GM12801 (cell line): ENCODE results near the gene NTNG1.

Experiments used
- TF ChIP-seq, protein P1 (sequence below): IDR thresholded peaks from one replicate; pipeline ENCODE4 v1.5.1; 2011; ENCODE audit warnings: control low read depth; ENCODE audit not compliant: insufficient read length; ENCODE audit errors: extremely low read depth

The NTNG1 gene

DNA sequence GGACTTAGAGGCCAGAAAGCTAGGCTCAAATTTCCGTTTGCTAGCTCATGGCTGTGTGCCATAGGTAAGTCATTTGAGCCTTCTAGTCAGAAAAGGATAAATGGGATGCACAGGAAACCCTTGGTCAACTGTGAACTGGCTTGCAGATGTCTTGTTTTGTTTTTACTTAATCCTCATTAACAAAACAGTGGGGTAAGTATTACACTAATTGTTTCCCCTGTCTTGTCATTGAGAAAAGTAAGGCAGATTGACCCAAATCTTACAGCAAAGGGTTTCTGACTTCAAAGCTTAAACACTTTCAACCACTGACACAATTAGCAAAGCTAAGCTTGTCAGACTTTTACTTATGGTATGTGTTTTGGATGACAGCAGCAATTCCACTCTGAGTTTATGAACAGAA, 291.3 kb downstream of the NTNG1 start:
- TF ChIP-seq, protein P1, sequence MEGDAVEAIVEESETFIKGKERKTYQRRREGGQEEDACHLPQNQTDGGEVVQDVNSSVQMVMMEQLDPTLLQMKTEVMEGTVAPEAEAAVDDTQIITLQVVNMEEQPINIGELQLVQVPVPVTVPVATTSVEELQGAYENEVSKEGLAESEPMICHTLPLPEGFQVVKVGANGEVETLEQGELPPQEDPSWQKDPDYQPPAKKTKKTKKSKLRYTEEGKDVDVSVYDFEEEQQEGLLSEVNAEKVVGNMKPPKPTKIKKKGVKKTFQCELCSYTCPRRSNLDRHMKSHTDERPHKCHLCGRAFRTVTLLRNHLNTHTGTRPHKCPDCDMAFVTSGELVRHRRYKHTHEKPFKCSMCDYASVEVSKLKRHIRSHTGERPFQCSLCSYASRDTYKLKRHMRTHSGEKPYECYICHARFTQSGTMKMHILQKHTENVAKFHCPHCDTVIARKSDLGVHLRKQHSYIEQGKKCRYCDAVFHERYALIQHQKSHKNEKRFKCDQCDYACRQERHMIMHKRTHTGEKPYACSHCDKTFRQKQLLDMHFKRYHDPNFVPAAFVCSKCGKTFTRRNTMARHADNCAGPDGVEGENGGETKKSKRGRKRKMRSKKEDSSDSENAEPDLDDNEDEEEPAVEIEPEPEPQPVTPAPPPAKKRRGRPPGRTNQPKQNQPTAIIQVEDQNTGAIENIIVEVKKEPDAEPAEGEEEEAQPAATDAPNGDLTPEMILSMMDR = no peak

DNA sequence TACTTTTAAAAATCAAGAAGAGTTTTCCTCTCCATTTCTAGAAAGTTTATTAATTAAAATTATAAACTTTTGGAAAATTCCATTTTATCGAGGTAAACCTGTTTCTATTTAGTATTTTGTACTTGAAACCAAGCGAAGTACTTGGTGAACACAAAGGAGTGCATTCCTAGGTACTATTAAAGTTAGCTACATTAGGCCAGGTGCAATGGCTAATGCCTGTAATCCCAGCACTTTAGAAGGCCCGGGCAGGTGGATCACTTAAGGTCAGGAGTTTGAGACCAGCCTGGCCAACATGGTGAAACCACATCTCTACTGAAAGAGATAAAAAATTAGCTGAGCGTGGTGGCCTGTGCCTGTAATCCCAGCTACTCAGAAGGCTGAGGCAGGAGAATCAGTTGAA, 292.2 kb downstream of the NTNG1 start:
- TF ChIP-seq, protein P1 = no peak

DNA sequence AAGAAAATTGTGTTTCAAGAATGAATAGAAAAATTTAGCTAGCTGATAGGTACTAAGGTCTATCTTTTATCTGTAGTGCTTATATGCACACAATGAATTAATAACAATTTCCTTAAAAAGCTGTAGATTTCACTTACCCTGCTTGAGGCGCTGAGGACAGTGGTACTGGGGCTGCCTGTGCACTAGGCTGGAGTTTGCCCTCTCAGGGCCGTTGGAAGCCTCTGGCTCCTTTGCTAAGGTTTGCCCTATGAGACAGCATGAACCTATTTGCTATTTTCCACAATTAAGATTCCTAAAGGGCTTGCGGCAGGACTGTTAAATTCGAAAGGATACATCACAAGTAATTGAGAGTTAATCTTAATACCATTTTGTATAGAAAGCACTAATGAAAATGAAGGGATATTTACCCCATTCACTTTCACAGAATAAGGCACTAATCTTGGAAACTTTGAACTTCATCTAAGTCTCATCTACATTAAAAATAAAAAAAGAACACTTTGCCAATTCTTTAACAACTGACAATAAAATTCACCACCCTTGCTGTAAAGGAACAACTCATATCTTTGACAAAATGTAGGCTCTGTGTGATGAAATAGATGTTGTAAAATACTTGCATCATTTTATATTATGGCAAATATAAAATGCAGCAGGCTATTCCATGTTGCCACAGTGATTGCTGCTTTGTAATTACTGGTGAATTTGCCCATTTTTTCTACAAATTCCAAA, 293.0 kb downstream of the NTNG1 start:
- TF ChIP-seq, protein P1 = no peak

DNA sequence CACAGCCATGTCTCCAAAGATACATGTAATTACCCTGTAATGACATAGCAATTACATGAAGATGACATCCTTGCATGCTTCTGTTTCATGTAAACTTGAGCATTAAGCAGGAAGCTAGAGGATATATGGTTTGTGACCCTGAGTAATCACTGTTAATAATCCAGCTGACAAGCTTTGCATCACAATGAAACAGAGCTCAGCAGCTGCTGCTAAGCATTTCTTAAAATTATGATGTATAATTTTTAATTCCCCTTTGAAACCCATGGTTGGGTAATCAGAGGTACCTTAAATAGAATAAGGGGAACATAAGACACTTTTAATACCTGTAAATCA, 293.5 kb downstream of the NTNG1 start:
- TF ChIP-seq, protein P1 = no peak

DNA sequence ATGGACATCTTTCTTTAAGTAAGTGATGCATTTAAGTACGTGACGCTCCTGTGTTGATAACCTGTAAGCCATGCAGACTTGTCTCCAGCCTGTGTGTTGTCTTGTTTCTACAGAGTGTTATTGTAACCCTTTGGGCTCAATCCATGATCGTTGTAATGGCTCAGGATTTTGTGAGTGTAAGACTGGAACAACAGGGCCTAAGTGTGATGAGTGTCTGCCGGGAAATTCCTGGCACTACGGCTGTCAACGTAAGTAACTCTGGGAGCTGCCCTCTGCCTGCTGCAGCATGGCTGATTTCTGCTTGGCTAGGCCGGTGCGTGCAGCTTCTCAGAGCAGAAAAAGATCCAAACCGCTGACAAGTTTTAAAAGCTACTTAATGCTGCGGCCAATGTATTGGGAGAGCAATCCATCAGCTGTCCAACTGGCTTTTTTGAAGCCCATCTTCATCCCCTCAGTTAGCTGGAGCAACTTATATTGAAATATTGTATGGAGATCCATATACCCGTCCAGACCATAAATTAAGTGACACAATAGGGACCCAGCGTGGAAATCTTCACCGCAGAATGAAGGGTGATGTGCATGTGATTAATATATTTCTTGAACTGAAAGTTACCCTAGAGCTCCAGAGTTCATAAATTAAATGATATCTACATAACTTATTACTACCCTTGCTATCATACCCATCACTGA, 295.9 kb downstream of the NTNG1 start:
- TF ChIP-seq, protein P1 = no peak

DNA sequence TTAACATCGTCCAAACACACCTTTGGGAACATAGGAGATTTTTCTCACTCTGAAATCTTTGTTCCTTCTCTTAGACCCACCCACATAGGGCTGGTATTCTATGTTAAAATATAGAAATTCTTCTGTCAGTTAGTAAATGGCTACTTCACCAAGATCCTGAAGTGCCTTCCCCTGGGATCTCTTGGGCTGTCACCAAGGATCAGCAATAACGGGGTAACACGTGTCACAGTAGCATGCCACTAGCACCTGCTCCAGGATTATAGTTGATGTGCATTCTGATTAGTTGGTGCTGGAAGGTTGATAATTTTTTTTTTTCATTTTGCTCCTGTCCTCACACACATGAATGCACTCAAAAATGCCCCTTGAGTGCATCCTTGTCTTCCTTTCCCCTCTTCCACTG, 298.7 kb downstream of the NTNG1 start:
- TF ChIP-seq, protein P1 = no peak

DNA sequence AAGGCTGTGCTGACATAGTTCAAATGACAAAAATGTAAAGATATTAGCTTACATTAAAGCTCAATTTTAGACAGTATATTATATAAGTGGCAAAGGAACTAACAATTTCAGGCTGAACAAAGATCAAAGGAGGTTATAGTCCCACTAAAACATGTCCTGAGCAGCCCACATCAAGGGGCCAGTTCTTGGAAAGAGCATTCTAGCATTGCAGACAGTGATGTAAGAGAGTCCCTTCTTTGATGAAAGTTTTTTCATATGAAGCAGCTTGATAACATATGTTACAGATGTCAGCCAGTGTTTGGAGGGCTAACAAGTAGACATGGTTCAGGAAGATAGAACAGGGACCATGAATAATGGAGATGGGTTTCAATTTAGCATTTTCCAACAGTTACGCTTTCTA, 301.7 kb downstream of the NTNG1 start:
- TF ChIP-seq, protein P1 = no peak
